Measurements from ENCODE around the gene DTX1.

DNA sequence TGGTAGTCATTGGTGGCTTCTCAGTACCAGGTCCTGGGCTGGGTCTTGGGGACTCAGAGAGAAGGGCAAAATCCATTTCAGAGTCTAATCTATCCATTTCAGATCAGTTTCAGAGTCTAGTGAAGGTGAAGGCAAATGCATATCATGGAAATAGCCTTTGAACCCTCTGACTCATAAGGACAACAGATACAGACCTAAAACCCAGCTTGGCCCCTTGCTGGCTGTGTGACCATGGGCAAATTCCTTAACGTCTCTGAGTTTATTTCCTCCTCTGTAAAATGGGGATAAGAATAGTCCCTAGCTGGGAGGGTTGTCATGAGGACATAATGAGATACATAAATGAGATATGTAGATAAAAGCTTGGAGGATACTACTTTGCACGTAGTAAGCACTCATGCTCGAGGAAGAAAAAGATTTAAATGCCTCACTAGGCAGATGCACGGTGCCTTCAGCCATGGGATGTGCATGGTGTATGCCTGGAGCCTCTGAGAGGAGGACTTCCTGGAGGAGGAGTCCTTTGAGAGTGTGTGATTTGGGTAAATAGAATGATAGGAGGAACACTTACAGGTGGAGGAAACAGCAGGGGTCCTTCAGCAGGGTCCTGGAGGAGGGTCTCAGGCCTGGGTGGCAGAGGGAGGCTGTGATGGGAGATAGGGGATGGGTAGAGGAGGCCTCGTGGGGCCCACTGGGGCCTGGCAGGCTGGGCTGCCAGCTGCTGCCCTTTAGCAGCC, 8.0 kb downstream of the DTX1 start:
- TF ChIP-seq, protein P1, sequence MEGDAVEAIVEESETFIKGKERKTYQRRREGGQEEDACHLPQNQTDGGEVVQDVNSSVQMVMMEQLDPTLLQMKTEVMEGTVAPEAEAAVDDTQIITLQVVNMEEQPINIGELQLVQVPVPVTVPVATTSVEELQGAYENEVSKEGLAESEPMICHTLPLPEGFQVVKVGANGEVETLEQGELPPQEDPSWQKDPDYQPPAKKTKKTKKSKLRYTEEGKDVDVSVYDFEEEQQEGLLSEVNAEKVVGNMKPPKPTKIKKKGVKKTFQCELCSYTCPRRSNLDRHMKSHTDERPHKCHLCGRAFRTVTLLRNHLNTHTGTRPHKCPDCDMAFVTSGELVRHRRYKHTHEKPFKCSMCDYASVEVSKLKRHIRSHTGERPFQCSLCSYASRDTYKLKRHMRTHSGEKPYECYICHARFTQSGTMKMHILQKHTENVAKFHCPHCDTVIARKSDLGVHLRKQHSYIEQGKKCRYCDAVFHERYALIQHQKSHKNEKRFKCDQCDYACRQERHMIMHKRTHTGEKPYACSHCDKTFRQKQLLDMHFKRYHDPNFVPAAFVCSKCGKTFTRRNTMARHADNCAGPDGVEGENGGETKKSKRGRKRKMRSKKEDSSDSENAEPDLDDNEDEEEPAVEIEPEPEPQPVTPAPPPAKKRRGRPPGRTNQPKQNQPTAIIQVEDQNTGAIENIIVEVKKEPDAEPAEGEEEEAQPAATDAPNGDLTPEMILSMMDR (IDR thresholded peaks at IDR 0.05; ENCODE audit: control extremely low read depth in 1 of 3, insufficient read depth in 1 of 3, low read depth in 1 of 3, low read length in 3 of 3): no peak
- TF ChIP-seq RFX5 (IDR thresholded peaks at IDR 0.05; ENCODE audit: borderline replicate concordance, low read depth, low read length) (no peak), POLR2AphosphoS5 (IDR thresholded peaks at IDR 0.05; ENCODE audit: low read depth, low read length) (no peak), CHD2 (IDR thresholded peaks at IDR 0.05; ENCODE audit: low read length) (no peak), CREB1 (IDR thresholded peaks at IDR 0.05) (no peak), SIN3A (conservative IDR thresholded peaks at IDR 0.05 in 1 of 2, IDR thresholded peaks at IDR 0.05 in 1 of 2; ENCODE audit: low read depth in 1 of 2, low read length in 2 of 2) (no peak), POLR2A (IDR thresholded peaks at IDR 0.05; ENCODE audit: control extremely low read depth in 1 of 2, low read depth in 2 of 2, low read length in 2 of 2) (no peak), CBX5 (IDR thresholded peaks at IDR 0.05; ENCODE audit: low read depth, low read length) (no peak), RAD21 (IDR thresholded peaks at IDR 0.05 in 1 of 2, conservative IDR thresholded peaks at IDR 0.05 in 1 of 2; ENCODE audit: low read depth in 2 of 2, low read length in 2 of 2) (no peak)
